ENCODE measurements around the gene RASA1.

RASA1 gene

GRCh38 chr5:87258507-87258906 is 9.2 kb upstream of the RASA1 start:
- DNase-seq (no peak), ATAC-seq (ENCODE audit: insufficient read depth, low read depth) (no peak)
- H3K27me3 ChIP-seq (ENCODE audit: insufficient read depth, low read length, poor library complexity) = peaks cover 2% of the 10 kb centered on the region
- TF ChIP-seq CTCF (IDR thresholded peaks at IDR 0.05; ENCODE audit: borderline replicate concordance, extremely low read depth, low read length, poor library complexity, severe bottlenecking) (no peak), EZH2 (IDR thresholded peaks at IDR 0.05; ENCODE audit: borderline replicate concordance, low read depth, low read length, severe bottlenecking) (no peak)
- no peak overlapping the region for H3K4me2 ChIP-seq (ENCODE audit: insufficient read depth, low read length)
- H3K36me3 ChIP-seq (ENCODE audit: insufficient read depth, low read length) = no peaks in the 10 kb centered on the region
- no peaks in the 10 kb centered on the region for H3K79me2 ChIP-seq (ENCODE audit: insufficient read depth, low read length)
- H4K20me1 ChIP-seq (ENCODE audit: insufficient read depth, low read length) = no peaks in the 10 kb centered on the region
- H3K4me3 ChIP-seq (ENCODE audit: low read depth in 1 of 2, low read length in 2 of 2) = no peak overlapping the region
- no peaks in the 10 kb centered on the region for H3K9me3 ChIP-seq (ENCODE audit: insufficient read depth, low read length, severe bottlenecking)
- no peak overlapping the region for H3K27ac ChIP-seq (ENCODE audit: low read length)
- H3K4me1 ChIP-seq (ENCODE audit: insufficient read depth, low read length) = no peaks in the 10 kb centered on the region
- no peak overlapping the region for H3K9ac ChIP-seq (ENCODE audit: low read depth, low read length)
- H2AFZ ChIP-seq (ENCODE audit: low read depth, low read length) = no peak overlapping the region

GRCh38 chr5:87260604-87261192 is 7.0 kb upstream of the RASA1 start:
- no peak overlapping the region for H2AFZ ChIP-seq (ENCODE audit: low read depth, low read length)
- H3K9ac ChIP-seq (ENCODE audit: low read depth, low read length) = no peak overlapping the region
- no peak for TF ChIP-seq EZH2 (IDR thresholded peaks at IDR 0.05; ENCODE audit: borderline replicate concordance, low read depth, low read length, severe bottlenecking)
- TF ChIP-seq CTCF (IDR thresholded peaks at IDR 0.05; ENCODE audit: borderline replicate concordance, extremely low read depth, low read length, poor library complexity, severe bottlenecking) = no peak

GRCh38 chr5:87263498-87263897 is 4.2 kb upstream of the RASA1 start:
- no peaks in the 10 kb centered on the region for H4K20me1 ChIP-seq (ENCODE audit: insufficient read depth, low read length)
- no peaks in the 10 kb centered on the region for H3K9me3 ChIP-seq (ENCODE audit: insufficient read depth, low read length, severe bottlenecking)
- H3K27ac ChIP-seq (ENCODE audit: low read length) = no peak overlapping the region
- no peak overlapping the region for H3K4me2 ChIP-seq (ENCODE audit: insufficient read depth, low read length)
- H3K4me1 ChIP-seq (ENCODE audit: insufficient read depth, low read length) = peaks cover 13% of the 10 kb centered on the region
- peaks cover 5% of the 10 kb centered on the region for H3K27me3 ChIP-seq (ENCODE audit: insufficient read depth, low read length, poor library complexity)
- ATAC-seq (ENCODE audit: insufficient read depth, low read depth) (no peak), DNase-seq (no peak)
- H2AFZ ChIP-seq (ENCODE audit: low read depth, low read length) = no peak overlapping the region
- H3K36me3 ChIP-seq (ENCODE audit: insufficient read depth, low read length) = no peaks in the 10 kb centered on the region
- H3K9ac ChIP-seq (ENCODE audit: low read depth, low read length) = no peak overlapping the region
- H3K4me3 ChIP-seq (ENCODE audit: low read depth in 1 of 2, low read length in 2 of 2) = no peak overlapping the region
- no peak for TF ChIP-seq EZH2 (IDR thresholded peaks at IDR 0.05; ENCODE audit: borderline replicate concordance, low read depth, low read length, severe bottlenecking)
- no peak for TF ChIP-seq CTCF (IDR thresholded peaks at IDR 0.05; ENCODE audit: borderline replicate concordance, extremely low read depth, low read length, poor library complexity, severe bottlenecking)
- peaks cover 12% of the 10 kb centered on the region for H3K79me2 ChIP-seq (ENCODE audit: insufficient read depth, low read length)

More at GRCh38 chr5:87260604-87261192, 7.0 kb upstream of the RASA1 start:
- no peak overlapping the region for H3K4me3 ChIP-seq (ENCODE audit: low read depth in 1 of 2, low read length in 2 of 2)
- no peak overlapping the region for H3K4me2 ChIP-seq (ENCODE audit: insufficient read depth, low read length)
- no peak overlapping the region for H3K27ac ChIP-seq (ENCODE audit: low read length)
- no peaks in the 10 kb centered on the region for H3K9me3 ChIP-seq (ENCODE audit: insufficient read depth, low read length, severe bottlenecking)
- no peaks in the 10 kb centered on the region for H4K20me1 ChIP-seq (ENCODE audit: insufficient read depth, low read length)
- H3K79me2 ChIP-seq (ENCODE audit: insufficient read depth, low read length) = no peaks in the 10 kb centered on the region
- no peaks in the 10 kb centered on the region for H3K4me1 ChIP-seq (ENCODE audit: insufficient read depth, low read length)
- DNase-seq (no peak), ATAC-seq (ENCODE audit: insufficient read depth, low read depth) (no peak)
- peaks cover 5% of the 10 kb centered on the region for H3K27me3 ChIP-seq (ENCODE audit: insufficient read depth, low read length, poor library complexity)
- H3K36me3 ChIP-seq (ENCODE audit: insufficient read depth, low read length) = no peaks in the 10 kb centered on the region
